AML-193 (cell line): ENCODE results near the gene NUDT13.

ENCODE experiments used
- DNase-seq, 2 experiments: peaks; one replicate each; lab custom pipeline; 2025; lab: John Stamatoyannopoulos, UW

Gene NUDT13

DNA sequence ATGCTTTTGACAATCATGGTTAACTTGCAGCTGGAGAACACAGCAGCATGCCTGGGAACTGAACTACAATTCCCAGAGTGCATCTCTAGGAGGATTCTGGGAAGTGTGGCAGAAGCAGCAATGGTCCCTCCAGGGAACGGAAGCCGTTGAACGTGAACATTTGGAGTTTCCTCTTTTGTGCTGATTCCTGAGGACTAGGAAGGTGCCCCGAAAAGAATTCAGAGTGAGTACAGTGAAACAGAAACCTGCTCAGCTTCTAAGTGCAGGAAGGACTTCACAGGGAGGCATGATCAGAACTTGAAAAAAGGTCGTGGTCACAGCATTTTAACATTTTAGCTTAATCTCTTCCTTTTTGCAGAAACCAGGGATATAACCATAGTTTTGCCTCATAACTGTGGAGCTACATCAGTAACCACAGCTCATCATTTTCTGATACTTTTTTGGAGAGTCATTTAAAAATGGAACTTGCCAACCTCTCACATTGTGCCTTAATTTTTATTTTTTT is at the start of gene NUDT13:
Gene NUDT13 (plus strand): TSS at position 111 of the 505 bp plus-strand sequence. CDS start 3,911 bp downstream, outside the sequence.
- DNase-seq, result peak; percentile 80 to 87

DNA sequence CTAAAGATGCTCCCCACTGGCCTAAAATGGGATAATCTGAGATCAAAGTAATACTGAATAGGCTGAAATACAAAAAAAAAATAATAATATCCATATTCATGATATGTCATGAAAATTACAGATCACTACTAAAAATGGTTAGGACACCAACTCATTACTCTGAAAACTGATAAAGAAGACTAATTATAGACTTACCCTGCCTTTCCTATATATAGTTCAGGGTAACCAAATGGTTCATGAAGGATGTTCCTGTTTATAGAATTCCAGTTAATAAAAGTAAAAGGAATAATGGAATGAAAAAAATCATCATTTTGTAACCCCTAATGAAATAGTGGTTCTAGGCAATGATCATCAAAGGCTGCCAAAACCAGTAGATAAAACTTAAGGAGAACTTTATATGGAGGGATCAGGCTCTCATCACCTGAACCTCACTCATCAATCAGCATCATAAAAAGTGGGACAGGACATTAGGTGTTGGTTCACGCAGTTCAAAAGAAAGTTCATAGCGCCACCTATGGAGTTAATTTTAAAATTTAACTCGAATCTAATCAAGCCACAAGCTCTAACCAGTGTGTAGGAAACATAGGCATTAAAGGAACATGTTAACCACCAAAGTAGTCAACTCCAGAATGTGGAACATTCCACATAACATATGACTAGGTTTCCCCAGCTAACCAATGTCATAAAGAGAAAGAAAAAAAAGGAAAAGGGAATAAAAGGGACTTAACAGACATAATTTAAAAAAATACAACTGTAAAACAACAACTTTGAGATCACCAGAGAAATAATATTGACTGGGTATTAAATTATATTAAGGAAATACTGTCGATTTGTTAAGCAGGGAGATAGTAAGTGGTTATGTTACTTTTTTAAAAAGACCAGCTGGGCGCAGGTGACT is 49.3 kb upstream of the NUDT13 start:
- peak; percentile 29 to 35 for DNase-seq

- no peak for DNase-seq
Measured at GRCh38 chr10:73061743-73062142, 48.5 kb upstream of the NUDT13 start.

- DNase-seq, result no peak
Measured at GRCh38 chr10:73065441-73065840, 44.8 kb upstream of the NUDT13 start.

DNA sequence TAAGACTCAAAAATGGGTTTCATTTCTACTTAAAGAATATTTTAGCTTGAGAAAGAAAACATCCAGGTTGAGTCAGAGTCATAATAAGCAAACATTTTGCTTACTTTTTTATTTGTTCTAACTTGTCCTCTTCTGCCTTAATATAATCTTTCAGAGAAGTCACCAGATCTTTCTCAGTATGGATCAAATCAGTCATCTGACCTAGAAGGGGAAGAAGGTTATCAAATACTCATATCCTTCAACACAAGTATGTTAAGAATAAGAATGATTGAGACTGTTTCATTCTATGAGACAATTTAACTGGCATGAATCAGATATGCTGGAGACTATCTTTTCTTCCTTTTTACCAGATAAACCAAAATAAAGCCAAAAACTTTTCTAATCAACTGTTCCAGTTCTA is 36.6 kb upstream of the NUDT13 start:
- DNase-seq, result no peak

- DNase-seq, result no peak
Measured at GRCh38 chr10:73075829-73076228, 34.4 kb upstream of the NUDT13 start.

GRCh38 chr10:73076360-73077183 is 33.7 kb upstream of the NUDT13 start:
- peak; percentile 52 to 53 for DNase-seq

DNA sequence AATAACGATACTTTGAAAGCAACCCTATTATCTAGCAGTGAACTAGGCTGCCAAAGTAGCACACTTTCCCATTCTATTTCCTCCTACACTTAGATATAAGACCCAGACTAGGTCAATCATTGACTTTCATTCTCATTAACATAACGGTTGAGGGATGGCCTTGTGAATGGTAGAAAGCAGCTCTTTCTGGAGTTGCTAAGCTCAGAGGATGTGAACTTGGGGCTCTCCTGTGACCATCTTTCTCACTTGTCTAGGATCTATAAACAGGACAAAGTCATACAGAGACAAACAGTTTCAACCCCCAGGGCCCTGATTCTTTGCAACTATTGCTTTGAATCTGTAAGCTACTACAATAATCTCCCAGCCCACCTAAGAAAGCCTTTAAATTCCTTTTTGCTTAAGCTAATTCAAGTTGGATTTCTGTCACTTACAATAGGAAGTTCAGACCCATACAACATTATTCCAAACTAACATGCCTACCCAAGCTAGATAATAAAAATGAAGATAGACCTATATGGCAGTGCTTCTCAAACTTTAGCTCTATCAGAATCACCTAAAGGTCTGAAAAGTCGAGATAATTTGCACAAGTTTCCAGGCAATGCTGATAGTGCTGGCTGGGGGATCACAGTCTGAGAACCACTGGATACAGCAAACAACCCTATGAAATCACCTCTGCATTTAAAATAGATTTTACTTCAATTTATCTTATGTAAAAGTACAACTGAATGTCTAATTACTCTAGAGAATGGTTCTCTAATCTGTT is 30.3 kb upstream of the NUDT13 start:
- no peak for DNase-seq

DNA sequence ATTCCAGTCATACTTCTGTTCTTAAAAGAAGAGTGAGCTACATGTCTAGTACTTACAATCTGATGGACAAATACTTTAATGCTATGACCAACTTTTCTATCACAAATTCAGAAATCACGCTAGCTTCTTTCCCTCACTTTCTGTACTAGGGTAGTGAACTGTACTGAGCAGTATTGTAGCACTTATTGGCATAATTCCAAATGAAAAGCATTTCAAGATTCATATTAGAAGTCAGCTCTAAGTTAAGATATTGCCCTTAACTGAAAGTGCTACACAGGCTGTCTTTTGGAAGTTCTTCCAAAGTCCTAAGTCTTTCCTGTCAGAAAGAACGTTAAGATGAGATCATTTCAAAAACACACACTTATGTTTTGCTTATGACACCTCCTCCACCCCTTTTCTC is 27.0 kb upstream of the NUDT13 start:
- DNase-seq, result no peak

GRCh38 chr10:73084209-73084608 is 26.0 kb upstream of the NUDT13 start:
- DNase-seq, result no peak

DNA sequence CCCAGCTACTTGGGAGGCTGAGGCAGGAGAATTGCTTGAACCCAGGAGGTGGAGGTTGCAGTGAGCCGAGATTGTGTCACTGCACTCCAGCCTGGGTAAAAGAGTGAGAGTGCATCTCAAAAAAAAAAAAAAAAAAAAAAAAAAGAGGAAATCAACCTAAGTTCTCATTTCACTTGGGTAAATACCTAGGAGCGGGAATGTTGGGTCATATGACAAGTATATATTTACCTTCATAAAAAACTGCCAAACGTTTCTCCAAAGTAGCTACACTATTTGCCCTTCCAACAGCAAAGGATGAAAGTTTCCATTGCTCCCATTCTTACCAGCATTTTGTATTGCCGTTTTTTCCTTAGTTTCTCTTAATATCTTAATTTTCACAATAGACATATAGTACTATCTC is 23.4 kb upstream of the NUDT13 start:
- DNase-seq, result no peak

- no peak for DNase-seq
Measured at GRCh38 chr10:73088304-73088703, 22.0 kb upstream of the NUDT13 start.

GRCh38 chr10:73092830-73093229 is 17.4 kb upstream of the NUDT13 start:
- DNase-seq, result no peak

DNA sequence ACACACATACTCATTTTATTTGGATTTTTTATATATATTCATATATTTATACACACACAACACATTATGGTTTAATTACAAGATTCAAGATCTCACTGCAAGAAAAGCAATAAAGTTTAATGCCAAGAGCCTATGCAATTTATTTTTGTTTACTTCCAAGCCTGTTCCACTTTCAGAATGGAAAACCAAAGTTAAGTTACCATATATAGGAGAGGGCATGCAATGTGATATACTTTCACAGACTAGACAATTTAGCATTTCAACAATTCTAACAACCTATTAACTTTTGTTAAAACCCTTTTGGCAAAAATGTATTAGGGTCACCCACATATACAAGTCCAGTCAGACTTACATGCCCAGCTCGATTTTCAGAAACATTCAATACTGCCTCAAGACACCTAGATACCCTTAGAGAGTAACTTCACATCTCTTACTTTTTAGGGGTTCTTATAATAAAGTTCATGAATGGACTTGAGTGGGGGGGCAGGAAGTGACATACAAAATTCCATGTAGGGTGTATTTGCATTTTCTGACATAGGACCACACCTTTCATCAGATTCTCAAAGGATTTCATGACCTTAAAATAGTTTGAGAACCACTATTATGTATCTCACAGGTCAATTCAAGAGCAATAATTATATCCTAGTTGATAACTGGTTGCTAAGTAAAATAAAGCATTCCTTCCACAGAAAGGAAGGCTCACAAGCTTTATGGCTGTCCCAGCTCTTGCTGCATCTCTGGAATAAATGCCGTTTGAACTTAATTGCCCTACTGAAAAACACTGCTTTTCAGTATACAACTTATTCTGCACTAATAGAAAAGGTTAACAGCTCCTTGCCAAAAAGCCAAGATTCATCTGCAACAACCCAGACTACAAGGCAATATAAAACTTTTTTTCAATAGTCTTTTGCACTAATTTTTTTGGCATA is 16.1 kb upstream of the NUDT13 start:
- no peak for DNase-seq

DNA sequence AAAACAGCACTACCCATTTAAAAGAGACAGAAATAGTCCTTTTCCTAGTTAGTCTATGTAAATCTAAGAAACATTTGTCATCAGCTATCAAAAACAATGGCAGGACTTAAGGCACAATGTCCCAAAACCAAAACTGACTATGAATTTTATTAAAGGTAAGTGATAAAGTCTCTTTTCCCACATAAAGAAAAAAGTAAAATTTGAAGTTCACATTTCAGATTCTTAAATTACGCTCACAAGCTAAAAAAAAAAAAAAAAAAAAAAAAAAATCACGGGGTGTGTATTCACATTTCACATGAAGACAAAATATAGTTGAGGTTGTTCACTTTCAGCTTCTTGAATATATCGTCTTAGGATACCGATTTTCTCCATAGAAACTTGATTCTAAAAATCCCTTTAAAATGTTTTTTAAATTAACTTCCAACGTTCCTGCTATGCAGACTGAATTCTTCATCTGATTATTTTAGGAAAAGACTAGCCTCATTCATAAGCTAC is 15.2 kb upstream of the NUDT13 start:
- no peak for DNase-seq

DNA sequence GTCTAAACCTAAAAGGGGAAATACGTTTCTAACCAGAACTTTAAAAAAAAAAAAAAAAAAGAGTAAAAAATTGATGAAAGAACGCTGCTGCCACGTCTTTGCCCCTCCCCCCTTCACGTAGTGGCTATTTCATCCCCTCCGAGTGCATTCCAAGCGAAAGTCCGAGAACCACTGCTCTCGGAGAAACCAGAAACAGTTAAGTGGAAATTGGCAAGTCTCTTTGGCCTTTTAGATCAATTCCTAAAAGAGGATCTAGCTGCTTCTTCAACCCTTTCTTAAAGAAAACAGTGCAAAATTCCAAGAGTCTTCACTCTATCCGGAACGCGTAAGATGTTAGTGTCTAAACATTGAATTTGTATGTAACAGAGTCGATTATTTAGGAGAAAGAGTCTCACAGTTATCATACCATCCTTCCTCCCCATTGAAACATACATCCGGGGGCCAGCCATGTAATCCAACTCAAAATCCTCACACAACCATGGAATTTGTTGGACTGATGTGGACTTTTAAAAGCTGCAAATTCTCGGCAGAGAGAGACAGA is 14.7 kb upstream of the NUDT13 start:
- peak; percentile 27 to 62 for DNase-seq

DNA sequence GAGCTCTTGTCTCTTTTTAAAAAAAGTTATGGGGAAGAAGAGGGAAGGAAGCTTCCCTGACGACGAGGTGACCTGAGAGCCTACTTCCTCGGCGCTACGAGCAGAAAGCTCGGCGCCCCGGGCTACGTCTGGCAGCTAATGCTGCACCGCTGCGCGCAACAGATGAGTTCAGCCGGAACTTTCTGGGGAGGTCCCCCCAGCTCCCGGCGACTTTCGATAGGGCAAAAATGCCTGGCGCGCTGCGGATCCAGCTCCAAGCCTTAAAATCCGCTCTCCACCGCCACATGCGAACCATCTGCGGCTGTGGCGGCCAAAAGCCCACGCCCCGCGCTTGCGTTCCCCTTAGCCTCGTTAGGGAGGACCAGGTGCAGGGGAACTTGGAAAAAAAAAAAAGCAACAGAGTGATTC is 14.2 kb upstream of the NUDT13 start:
- DNase-seq, result peak; percentile 51 to 62

DNA sequence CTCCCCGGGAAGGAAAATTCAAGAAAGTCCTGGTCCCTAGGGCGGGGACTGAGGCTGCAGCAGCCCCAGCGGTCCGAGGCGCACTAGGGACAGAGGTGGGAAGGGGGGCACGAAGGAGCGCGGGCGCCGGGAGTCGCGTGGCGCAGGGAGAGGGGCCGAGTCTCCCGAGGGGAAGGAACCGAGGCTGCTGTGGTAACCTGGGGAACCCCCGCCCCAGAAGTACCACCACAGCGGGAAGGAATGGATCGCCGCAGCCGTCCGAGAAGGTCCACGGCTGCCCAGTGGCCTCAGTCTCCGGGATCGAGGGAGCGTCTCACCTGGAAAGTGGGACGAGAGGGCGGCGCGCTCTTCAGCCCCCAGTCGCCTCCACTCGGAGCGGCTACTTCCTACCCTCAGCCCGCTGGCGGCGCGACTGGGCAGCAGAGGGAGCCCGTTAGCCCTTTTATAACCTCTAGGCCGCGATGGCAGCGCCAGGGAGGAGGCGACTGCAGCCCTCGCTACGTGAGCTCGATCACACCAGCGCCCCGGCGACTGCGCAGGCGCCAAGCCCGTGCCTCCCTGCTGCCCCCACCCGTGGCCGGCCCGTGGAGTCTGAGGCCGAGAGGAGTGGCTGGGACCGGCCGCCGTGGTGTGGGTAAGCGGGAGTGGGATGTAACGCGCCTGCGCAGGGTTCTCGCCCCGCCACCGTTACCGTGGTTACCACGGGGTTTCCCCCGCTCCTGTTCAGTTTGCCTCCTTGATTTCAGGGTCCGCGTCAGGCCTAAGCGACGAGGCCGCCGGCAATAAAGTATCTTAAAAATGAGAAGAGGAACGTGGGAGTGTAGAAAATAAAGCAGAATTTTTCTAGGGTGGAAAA is 13.6 kb upstream of the NUDT13 start, which contains the start of gene P4HA1:
Gene P4HA1 (minus strand): TSS at position 418 of the 856 bp plus-strand sequence. CDS start 21,983 bp downstream, outside the sequence.
- DNase-seq, result peak; percentile 95 to 97

- DNase-seq, result no peak
Measured at GRCh38 chr10:73097305-73097670, 13.0 kb upstream of the NUDT13 start.
